HG03108 (cell line): ENCODE data around the gene AMBP.
"Not testable (repeated sequence)": the region's sequence is repeated elsewhere in the genome, so short reads cannot be mapped to it uniquely, and the experiment has no call there.

Source experiments
- ATAC-seq: cut with Tn5 transposase; IDR thresholded peaks from one replicate; pipeline ENCODE4 v1.9.1; 2021; ENCODE audit warnings: moderate library complexity; ENCODE audit not compliant: unreplicated experiment

The AMBP gene

DNA sequence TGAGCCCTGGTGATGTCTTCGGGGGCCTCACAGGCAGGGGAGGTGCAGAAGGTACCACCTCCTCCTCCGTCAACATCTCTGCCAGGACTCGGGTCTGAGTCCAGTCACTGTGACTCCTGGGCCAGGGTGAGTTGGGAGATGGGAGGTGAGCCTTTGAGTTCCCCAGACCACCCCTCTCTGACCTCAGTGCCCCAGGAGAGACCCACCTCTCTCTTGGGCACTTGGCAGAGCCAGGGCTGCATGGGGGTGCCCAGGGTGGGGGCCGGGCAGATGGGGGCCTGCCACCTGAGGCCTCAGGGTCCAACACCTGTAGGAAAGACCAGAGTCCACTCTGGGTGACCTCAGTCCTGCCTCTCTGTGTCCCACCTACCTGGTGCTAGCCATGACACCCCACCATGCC is 14.2 kb upstream of the AMBP start:
- no peak for ATAC-seq

DNA sequence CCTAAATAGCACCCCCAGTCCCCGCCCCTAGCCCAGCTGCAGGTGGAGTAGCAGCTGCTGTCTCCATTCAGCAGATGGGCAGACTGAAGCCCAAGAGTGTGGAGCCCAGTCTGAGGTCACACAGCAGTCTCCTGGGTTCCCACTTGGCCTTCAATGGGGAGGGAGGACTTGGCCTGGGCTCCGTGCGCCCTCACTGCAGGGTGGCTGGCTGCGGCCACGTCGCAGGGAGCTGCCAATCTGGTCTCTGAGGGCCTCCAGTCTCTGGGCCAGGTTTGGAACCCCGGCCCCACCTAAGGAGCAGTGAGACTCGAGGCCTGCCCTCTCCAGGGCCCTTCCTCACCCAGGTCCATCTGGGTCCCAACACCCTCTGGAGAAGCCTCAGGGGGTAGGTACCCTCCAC is 13.6 kb upstream of the AMBP start:
- no peak for ATAC-seq

DNA sequence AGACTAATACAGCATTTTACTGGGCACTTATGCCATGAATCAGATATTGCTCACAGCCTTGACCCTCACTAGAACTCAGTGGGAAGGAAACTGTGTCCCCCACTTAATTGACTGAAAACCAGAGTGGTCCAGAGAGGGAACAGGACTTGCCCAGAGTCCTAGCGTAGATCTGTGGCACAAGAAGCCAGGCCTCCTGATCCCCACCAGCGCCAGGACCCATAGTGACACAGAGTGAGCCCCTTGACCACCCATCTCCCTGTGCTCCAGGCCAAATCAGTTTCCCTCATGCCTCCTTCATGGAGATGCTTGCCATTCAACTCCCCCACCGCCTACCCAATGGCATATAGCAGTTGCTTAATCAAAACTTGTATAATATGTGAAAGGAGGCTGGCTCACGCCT is 12.7 kb upstream of the AMBP start:
- no peak for ATAC-seq

DNA sequence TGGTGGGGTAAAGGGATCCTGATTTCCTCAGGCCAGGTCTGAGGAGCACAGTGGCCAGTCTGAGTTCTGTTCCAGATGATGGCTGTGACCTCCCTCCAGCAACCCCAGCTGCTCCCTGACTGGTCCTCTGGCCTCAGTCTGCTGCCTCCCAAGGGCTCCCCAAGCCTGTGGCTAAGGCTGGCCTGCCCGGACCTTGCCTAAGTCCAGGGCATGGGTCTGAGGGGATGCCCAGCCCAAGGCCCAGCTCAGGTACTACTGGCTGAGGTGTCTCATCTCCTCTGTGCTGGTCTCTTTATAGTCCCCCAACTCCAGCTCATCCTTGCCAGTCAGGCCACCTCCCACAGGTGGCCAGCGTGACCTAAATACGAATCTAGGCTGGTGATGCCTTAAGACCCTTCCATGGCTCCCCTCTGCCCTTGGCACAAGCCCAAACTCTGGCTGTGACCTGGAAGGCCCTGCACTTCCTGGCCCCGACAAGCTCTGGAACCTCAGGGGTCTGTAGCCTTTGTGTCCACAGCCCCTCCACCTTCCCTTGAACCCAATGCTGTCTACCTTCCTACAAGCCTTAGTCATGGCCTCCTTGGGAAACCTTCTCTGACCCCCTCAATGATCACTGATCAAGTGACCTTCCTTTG is 11.2 kb upstream of the AMBP start:
- ATAC-seq: no peak

DNA sequence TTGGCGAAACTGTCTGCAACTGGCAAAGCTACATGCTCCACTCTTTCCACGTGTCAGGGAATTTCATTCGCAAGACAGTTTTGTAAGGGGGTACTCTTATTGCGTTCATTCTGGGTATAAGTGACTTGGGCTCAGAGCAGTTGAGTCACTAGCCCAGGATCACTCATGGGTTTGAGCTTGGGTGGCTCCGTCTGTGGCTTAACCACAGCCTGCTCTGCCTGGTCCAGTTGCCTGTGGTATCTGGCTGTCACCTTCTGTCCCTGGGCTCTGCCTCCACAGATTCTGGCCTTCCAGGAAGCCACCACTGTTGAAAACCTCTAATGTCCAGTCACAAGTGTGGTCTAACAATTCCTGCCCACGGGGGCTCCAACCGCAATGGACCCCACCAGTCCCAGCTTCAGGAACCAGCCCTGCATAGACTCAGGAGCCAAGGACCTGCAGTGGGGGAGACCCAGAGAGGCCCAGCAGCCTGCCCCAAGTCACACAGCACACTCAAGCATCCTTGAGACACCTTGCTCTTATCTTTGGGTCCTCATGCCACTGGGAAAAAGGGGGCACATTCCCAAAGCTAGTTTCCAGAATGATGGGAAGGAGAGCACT is 10.6 kb upstream of the AMBP start:
- no peak for ATAC-seq

DNA sequence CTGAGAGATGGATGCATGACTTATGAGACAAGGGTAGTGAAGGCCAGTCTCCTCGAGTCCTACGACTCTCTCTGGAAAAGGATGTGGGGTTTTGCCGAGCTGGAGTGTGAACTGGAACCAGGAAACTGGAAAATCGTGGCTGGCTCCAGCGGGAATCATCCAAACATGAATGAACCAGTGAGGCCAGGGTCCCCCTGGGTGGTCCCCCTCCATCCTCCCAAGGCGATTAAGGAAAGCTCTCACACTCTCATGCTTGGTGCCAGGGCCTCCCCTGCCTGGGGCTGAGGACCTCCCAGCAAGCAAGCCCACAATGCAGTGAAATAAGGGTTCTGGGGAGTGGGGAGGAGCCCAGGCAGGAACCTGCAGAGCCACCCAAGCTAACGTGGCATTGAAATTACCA is 9.6 kb upstream of the AMBP start:
- ATAC-seq: no peak

DNA sequence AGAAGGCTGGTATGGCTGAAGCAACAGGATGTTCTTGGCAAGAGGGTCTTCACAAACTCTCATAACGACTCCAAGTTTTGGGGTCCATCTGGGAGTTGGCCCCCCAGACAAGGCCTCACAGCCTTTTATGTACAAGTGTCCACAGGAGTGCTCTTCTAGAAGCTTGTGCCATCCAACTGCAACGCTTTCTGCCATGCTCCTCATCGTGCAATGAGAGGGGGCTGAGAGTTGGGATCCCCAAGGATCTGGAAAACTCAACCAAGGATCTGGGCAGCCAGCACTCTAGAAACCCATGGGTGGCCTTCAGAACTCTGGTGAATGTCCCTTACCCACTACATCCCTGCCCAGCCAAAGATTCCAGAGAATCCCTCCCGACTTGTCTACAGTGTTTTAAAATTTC is 8.5 kb upstream of the AMBP start:
- no peak for ATAC-seq

DNA sequence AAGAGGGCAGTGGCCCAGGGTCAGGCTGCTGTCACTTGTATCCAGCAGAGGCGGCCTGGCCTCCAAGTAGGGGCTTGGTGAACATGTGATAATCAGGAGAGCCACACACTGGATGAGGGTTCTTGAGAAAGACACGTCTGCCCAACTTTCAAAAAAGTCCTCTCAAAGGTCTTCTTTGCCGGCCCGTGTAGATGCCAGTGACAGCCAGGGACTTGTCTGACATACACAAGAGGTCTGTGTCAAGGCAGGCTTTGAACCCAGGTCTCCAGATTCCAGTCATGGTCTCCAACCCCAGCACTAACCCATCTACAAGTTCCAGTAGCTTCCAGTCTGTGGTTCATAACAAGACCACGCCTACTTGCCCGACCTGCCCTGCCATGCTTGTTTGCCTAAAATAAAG is 7.9 kb upstream of the AMBP start:
- no peak for ATAC-seq

DNA sequence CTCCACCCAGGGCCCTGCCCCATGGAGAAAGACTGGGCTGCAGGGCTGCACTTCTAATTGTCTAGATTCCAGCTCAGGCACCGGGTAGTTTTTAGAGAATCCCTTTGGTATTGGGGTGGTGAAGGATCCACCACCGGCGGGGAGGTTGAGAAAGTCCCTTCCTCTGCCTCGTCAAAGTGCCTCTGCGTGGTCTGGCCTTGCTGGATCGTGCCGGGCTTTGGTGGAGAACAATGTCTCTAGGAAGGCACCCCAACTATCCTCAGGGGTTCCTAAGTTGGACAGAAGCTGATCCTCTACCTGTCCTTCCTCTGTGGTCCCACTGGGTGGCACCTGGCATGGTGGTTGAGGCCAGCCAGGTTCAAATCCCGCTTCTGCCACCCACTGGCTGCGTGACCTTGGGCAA is 7.3 kb upstream of the AMBP start:
- ATAC-seq: no peak

DNA sequence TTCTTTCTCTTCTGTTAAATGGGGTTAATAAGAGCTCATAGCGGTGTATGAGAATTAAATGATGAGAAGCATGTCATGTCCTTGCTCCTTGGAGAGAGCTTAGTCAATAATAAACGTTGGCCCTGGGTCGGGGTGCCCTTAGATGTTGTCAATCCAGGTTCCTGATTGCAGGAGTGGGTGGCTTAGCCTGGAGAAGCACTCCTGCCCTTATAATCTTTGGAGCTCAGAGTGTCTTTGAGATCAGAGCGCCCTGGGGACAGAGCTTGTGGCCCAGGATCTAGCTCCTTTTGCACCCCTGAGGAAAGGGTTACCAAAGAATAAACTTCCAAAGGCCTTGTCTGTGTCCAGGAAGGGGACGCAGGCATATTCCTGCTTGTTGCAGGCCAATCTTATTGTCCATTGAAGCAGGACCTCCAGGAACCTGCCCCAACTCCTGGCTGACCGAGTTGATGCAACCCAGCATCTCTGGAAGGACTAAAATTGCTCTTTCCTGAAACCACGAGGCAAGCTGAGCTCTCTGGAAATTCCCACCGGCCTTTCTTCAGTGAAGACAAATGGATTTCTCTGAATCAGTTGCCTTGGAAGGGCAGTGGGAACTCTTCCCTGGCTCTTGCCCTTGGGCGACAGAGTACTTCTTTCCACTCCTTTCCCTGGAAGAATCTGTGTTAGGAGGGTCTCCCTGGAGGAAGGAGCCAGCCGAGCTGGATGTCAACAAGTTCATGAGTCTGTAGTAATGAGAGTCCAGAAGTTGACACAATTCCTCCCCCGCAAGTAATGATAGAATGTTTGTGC is 6.4 kb upstream of the AMBP start:
- no peak for ATAC-seq

DNA sequence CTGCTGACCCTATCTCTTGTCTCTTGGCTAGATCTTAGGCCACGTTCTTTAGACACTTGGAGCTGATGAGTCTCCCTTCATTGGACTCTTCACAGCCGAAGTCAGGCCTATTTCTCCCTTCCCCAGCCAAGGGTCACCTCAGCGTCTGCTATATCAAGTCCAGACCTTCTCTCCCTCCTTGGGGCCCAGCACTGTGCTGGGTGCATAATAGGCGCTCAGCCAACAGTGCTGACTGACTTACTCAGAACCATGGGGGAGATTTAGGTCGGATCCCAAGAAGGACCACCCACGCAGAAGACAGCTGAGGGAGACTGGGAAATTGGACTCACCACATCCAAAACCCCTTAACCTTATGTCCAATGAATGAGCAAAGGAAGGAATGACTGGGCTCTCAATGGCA is 5.6 kb upstream of the AMBP start:
- no peak for ATAC-seq

DNA sequence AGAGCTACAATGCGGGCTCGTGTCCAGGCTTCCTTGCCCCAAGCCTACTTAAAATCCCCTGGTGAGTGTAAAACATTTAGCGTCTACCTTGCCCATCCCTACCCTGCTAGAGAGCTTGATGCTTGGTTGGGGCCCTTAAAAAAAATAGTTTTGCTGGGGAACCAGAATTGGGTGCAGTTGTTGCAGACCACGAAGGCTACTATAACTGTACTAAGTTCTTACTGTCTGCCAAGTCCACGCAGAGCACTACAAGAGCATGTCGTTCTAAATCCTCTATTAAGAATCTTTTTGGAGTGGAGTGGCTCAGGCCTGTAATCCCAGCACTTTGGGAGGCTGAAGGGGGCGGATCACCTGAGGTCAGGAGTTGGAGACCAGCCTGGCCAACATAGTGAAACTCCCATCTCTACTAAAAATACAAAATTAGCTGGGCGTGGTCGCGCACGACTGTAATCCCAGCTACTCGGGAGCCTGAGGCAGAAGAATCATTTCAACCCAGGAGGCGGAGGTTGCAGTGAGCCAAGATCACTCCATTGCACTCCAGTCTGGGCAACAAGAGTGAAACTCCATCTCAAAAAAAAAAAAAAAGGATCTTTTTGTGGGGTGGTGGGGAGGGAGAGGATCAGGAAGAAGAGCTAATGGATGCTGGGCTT is 4.8 kb upstream of the AMBP start:
- ATAC-seq: not testable (repeated sequence)

DNA sequence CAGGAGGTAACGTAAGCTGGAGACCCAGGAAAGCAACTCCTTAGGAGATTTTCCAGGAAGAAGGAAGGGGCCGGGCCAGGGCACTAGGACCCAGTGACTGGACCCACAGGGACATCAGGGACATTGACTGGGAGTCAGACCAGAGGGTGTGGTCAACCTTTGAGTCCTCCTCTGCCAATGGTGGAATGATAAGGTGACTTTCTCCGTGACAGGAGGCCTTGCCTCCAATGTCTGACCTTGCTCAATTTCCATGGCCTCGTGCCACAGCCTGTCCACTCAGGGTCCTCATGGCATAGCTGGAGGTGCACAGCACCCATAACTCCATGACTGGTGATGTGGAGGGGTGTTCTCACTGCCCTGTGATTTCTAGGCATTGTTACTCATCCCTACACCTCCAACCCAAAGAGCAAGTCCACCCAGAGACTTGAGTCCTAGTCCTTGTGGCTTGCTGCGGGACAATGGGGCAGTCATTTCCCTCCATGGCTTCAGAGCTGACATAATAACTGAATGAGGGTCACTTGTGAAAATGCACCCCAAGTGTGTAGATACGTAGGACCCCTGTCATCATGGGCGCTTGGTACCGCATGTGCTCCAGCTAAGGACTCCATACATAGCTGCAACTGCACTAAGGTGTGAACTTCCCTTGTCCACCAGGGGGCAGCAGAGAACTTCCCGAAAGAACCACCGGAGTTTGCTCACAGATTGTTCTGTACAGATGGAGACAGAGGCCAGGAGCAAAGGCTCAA is 4.1 kb upstream of the AMBP start:
- peak; percentile 70 for ATAC-seq

DNA sequence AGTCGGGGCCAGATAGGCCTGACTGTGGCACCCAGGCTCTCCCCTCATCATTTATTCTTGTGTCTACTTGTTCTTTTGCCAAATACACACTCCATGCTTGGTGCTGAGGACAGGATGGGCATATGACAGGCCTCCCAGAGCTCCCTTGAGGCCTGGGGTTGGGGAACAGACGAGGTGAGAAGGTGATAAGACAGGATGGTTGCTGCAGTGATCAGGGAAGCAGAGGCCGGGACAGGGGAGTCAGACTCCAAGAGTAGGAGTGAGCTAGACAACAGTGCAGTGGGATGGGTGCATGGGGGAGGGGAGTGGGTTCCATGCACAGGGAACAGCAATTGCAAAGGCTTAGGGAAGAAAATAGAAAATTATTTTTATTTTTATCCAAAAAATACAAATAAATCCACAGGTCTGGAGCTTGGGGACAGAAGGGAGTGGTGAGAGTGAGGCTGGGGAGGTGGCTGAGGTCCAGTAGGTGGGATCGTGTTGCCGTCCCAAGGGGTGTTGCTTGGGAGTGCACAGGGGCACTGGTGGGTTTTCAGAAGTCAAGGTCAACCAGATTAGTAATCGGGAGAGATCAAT is 3.4 kb upstream of the AMBP start:
- ATAC-seq: no peak

DNA sequence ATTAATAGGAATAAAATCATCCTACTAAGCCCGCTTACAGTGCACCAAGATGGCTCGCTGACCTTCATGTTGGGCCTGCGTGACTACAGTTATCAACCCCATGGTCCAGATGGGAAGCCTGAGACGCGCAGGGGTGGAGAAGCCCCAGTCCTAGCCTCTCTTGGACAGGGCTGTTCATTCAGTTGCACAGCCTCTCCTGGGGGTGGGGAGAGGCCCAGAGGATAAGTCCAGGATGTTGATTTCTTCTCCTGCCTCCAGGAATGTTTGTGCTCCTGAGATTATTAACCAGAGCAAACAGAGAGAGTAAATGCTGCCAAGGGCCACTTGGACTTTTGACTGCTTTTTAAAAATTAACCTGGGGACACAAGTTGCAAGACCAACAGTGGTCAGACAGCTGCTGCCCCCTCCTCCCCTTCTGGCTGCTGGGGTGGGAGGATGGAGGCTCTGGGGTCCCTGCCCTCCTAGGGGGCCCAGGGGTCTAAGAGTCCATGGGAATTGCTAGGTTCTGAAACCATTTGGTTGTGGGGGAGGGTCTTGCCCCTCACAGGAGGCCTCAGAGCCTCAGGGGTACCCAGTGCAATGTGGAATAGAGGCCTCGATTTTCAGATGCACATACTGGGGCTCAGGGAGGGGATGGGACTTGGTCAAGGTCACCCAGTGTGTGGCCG is 2.8 kb upstream of the AMBP start:
- ATAC-seq: no peak

DNA sequence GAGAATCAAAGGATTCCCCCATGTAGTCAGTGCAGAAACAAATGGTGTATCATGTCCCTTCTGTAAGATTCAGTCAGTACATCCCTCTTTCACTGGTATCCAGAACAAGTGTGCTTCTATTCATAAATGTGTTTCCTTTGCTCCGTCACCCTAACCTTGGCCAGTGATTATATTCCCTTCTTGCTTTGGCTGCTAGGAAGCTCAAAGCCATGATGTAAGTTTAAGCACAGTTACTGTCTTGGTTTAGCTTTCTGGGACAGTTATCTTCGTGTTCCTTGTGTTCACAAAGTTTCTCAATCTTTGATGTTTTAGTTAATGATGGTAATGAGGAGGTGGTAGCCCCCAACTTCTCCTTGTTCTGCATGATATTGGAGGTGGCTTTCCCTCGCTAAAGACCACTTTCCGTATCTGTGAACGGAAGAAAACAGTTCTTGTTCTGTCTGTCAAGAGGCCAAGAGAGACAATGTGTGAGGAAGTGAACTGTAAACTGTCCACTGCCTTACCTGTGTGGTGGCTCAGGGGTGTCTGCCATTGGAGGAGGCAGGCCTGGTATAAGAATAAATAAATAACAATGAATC is 2.2 kb upstream of the AMBP start:
- ATAC-seq: no peak

DNA sequence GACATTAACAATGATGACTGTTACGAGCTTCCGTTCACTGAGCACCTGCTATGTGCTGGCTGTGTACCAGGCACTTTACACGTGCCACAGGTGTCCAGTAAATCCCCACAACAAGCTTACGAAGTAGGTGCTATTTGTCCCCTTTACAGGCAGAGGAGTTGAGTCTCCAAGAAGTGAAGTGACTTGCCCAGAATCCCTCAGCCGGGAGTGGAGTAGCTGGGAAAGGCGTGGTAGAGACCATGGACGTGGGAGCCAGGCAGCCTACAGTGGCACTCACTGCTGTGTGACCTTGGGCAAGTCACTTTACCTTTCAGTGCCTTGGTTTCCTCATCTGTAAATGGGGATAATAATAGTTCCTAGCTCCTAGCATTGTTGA is 669 bp upstream of the AMBP start:
- ATAC-seq: no peak

DNA sequence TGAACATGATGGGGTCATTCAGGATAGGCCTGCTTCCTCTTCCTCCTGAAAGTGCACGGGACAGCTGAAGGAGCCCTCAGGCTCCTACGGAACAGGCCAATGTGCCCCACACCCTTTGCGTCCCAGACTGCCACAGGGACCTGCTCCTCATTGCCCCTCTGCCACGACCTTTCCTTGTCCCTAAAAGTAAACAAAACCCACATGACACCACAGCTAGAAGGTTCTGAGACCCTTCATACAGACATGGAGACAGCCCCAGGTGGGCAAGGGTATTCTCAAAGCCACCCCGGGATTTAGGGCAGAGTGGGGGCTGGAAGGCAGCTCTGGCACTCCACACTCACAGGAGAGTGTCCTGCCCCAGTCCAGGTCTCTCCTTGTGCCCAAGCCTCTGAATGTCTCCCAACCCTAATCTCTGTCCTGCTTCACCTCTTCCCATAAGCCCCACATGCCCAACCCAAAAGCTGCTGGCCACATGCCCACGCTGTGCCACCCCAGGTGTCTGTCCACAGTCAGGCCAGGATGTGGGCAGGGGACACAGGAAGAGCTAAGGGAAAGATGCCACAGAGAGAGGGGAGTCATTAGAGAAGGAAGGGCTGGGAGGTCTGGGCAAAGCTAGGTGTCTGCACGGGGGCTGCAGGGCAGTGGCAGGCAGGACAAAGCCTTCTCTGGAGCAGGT is 800 bp downstream of the AMBP start:
- ATAC-seq: no peak
